NCI-H1436 treated with DMSO at 0.1 percent for 48 hours (cell line): ENCODE results near the gene FILIP1L.

ENCODE experiments used
- DNase-seq: peaks from one replicate; lab custom pipeline; 2025; lab: John Stamatoyannopoulos, UW

FILIP1L gene

GRCh38 chr3:99923873-99924272, 190.4 kb downstream of the FILIP1L start:
- no peak for DNase-seq

- DNase-seq = no peak
Measured at GRCh38 chr3:99921986-99922385, 192.3 kb downstream of the FILIP1L start.

- no peak for DNase-seq
Measured at GRCh38 chr3:99921377-99921695, 193.0 kb downstream of the FILIP1L start.

GRCh38 chr3:99920481-99921376, 193.6 kb downstream of the FILIP1L start:
- DNase-seq = no peak

- no peak for DNase-seq
Measured at GRCh38 chr3:99919694-99920093, 194.6 kb downstream of the FILIP1L start.

- DNase-seq = no peak
Measured at GRCh38 chr3:99918715-99919114, 195.6 kb downstream of the FILIP1L start.

- no peak for DNase-seq
Measured at GRCh38 chr3:99915906-99916432, 198.3 kb downstream of the FILIP1L start.

GRCh38 chr3:99911433-99911832, 202.9 kb downstream of the FILIP1L start:
- no peak for DNase-seq

- no peak for DNase-seq
Measured at GRCh38 chr3:99910752-99911290, 203.5 kb downstream of the FILIP1L start.

GRCh38 chr3:99909714-99910495, 204.4 kb downstream of the FILIP1L start:
- DNase-seq = no peak

GRCh38 chr3:99907959-99908544, 206.2 kb downstream of the FILIP1L start:
- DNase-seq = no peak

GRCh38 chr3:99903869-99904268, 210.4 kb downstream of the FILIP1L start:
- DNase-seq = no peak

GRCh38 chr3:99902091-99902490, 212.2 kb downstream of the FILIP1L start:
- DNase-seq = no peak

- DNase-seq = no peak
Measured at GRCh38 chr3:99901200-99901926, 212.9 kb downstream of the FILIP1L start.

- DNase-seq = no peak
Measured at GRCh38 chr3:99900248-99900647, 214.1 kb downstream of the FILIP1L start.

GRCh38 chr3:99899603-99900002, 214.7 kb downstream of the FILIP1L start:
- DNase-seq = no peak

- DNase-seq = peak; percentile 20
Measured at GRCh38 chr3:99896482-99896881, 217.8 kb downstream of the FILIP1L start.

GRCh38 chr3:99895703-99896441, 218.4 kb downstream of the FILIP1L start:
- DNase-seq = no peak

- no peak for DNase-seq
Measured at GRCh38 chr3:99895131-99895696, 219.1 kb downstream of the FILIP1L start.

- DNase-seq = no peak
Measured at GRCh38 chr3:99892332-99892731, 222.0 kb downstream of the FILIP1L start.
